Gastrocnemius medialis (tissue), 4 donors: ENCODE results near the gene POU3F3.

Experiments
- CTCF ChIP-seq, 5 experiments: fragments of 450-650 bp in 3 of 5; fragments of 200-600 bp in 2 of 5; sonication (generic) in 2 of 5; IDR thresholded peaks in 4 of 5; conservative IDR thresholded peaks in 1 of 5; 1 replicate in 4 of 5; 2 replicates in 1 of 5; pipeline ENCODE4 v1.5.1; 2016 to 2019; ENCODE audit warnings: antibody characterized with exemption in 5 of 5, mild to moderate bottlenecking in 3 of 5, moderate library complexity in 3 of 5
- POLR2A ChIP-seq, 2 donors: fragments of 450-650 bp; IDR thresholded peaks; one replicate each; pipeline ENCODE4 v1.6.1; 2017; ENCODE audit warnings: antibody characterized with exemption in 2 of 2, mild to moderate bottlenecking in 2 of 2, moderate library complexity in 2 of 2

GRCh38 chr2:104851291-104852089, 2.4 kb upstream of the POU3F3 start:
- no peak for TF ChIP-seq POLR2A (IDR thresholded peaks at IDR 0.05)
- TF ChIP-seq CTCF (IDR thresholded peaks at IDR 0.05 in 4 of 5, conservative IDR thresholded peaks at IDR 0.05 in 1 of 5): no peak
